Stimulated activated CD4-positive, alpha-beta T cell treated with anti-CD3 and anti-CD28 coated beads, Interleukin-2, amount 100 ng/mL, for 24 hours (primary cell): Measurements from ENCODE around the gene STK40.

ENCODE experiments used
- DNase-seq, 2 donors: peaks; one replicate each; pipeline ENCODE4 v3.0.0-alpha.2; 2020

Gene STK40

DNA sequence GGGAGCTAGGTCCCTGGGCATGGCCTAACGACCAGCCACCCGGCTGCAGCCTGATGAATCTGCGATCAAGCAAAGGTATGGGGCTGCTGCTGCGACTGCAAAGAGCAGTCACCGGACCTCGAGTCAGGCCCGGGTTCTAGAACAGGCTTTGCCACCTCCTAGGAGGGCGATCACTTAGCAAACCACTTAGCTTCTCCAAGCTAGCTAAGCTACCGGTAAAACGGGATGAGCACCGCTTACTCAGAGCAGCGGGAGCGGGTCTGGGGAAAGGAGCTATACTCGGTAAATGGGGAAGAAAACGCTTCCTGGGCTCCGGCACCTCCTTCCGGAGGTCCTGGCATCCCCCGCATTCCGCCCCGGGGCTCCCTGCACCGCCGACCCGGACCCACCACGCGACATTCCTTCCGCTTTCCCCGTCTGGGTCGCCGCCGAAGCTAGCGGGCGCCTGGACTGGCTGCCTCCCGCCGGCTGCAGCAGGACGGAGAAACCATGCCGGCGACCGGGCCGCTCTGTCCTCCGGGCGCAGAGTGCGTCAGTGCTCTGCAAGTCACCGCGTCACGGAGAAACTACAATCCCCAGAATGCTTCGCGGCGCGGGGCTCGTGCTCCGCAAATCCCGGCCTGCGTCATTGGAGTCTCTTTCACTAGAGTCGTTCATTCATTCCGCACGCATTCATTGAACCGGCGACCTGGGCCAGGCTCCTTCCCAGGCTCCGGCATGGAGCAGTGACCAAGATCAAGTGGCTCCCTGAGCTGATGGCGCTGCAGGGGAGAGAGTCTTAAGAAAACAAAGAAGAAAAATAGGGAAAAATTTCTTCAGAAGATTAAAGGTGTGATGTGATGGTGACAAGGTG lies 11.9 kb upstream of the STK40 start, which contains the start of gene LSM10:
Gene LSM10, minus strand, starts transcription at position 531 of the 853 bp plus-strand sequence. CDS start 3,779 bp downstream, outside the sequence.
- peak; percentile 90 to 94 for DNase-seq

GRCh38 chr1:36397083-36397377 lies 11.3 kb upstream of the STK40 start:
- no peak for DNase-seq

GRCh38 chr1:36396359-36396758 lies 10.6 kb upstream of the STK40 start:
- no peak for DNase-seq

DNA sequence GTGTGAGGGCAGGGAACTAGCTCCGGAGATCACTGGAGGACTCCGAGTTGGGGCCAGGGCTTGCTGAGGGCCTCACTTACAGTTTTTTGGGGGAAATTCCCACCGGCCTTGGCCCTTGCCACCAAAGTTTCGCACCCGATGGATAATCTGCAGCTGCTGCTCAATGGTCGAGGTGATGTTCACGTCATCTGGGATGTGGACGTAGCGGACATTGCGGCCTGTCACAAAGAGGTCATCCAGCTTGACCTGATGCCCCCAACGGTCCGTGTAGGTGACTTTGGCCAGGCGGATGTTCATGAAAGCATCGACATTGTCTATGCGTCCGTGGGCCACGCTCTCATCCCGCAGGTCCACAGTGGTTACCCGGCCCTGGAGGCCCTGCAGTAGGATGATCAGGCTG lies 8.0 kb upstream of the STK40 start:
- no peak for DNase-seq

DNA sequence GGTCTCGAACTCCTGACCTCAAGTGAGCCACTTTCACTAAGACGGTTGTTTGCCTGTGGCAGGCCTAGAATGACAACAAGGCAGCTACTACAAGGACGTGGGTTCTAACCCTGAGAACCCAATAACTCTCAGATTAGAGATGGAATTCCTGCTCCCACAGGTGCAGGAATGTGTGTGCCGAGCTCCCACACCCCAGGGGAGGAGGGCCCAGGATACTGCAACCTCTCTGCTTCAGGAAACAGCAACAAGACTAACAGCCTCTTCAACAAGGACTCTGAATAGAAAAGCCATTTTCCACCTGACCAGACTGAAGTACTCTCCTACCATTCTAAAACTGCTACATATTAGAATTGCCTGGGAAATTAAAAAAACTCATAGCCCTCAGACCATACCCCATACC lies 7.1 kb upstream of the STK40 start:
- no peak for DNase-seq

DNA sequence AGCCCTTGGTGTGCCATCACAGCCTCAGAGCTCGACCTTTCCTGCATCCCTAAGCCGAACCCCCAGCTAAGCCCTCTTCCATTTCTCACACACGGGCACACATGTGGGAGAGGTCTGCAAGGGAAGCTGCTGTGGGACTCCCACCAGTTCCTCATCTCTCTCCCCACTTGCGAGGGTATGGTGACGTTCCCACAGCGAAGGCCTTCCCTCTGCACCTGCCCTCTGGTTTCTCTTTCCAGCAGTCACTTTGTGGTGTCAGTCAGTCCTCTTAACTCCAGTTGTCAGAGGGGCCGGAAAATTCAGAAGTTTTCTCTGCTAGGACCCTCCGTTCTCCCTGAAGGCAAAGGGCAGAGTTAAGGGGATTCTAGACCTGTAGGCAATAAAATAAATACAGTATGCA lies 5.5 kb upstream of the STK40 start:
- no peak for DNase-seq

DNA sequence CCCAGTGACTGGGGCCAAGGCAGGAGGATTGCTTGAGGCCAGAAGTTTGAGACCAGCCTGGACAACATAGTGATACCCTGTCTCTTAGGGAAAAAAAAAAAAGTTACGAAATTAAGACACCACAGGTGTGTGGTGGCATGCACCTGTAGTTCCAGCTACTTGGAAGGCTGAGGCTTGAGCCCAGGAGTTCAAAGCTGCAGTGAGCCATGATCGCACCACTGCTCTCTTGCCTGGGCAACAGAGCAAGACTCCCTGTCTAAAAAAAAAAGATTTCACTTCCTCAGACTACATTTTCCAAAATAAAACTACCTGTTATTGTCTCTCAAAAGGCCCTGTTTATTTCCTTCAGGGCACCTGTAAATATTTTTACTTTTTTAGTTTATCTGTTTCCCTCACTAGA lies 4.7 kb upstream of the STK40 start:
- DNase-seq, result no peak

GRCh38 chr1:36389999-36390398 lies 4.3 kb upstream of the STK40 start:
- DNase-seq, result no peak

- DNase-seq, result no peak
These were observed 3.5 kb upstream of the STK40 start for GRCh38 chr1:36389261-36389660.

DNA sequence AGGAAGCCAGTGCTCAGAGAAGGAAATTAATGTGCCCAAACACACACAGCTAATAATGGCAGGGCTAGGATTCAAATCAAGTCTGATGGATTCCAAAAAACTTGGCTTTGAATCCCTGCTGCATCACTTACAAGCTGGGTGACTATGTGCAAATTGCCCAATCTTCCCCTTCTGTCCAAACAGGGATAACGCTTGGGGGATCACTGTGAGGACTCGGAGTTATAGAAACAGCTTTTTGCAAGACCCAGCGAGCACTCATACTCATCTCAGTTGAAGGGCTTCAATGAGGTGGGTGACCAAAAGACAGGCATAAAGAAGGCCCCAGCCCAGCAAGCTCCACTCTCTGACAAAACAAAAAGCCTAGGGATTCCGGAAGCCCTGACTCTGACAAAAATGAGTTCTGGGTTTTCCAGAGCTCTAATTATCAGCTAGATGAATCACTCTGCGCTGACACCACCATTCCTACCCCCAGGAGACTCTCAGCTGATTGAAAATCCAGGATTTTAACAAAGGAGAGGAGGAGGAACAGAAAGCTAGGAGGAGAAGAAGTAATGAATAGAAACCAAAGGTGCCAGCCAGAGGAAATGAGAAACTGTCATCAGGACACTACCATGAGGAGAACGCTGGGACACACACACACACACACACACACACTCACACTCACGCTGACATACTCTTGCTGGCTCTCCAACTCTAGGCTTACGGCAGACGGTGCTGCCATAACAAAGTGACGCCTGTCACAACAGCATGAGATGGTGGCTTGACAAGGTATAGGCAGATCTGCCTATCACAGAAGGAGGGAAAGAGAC lies 1.6 kb upstream of the STK40 start:
- no peak for DNase-seq

DNA sequence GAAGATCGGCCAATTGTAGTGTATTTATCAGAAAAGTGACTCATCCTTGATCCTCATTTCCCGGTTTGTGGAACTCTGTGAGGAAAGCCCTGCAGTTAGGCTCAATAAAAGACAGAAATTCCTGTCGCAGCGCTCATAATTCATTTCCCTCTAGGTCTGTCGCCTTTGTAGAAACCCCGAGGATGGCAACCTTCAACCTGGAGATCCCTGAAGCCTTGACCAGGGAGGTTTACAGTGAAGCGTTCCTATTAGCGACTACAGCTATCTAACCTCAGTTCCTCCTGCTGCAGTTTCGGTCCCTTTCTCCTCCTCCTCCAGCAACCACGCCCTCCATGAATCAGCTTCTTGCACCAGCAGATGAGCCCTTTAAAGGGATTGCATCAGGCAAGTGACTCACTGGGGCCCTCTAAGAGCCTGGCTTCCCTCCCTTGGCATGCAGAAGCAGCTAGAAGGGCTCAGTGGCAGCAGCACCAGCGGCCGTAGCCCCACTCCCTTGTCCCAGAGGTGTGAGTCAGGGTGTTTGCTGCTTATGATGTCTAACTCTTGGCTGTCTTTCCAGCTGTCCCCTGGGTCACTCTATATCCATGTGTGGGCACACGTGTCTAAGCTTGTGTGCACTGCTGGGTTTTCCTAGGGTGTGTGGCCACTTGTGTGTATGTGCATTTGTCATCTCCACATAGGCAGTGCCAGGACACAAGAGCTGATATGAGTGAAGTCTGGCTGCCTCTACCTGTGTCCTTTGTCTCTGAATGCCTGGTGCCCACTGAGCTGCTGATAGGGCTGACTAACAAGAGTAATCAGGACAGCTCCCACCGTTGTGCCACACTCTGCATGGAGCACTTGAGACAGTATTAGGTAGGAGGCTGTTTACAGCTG lies 779 bp upstream of the STK40 start:
- peak; percentile 86 to 92 for DNase-seq

DNA sequence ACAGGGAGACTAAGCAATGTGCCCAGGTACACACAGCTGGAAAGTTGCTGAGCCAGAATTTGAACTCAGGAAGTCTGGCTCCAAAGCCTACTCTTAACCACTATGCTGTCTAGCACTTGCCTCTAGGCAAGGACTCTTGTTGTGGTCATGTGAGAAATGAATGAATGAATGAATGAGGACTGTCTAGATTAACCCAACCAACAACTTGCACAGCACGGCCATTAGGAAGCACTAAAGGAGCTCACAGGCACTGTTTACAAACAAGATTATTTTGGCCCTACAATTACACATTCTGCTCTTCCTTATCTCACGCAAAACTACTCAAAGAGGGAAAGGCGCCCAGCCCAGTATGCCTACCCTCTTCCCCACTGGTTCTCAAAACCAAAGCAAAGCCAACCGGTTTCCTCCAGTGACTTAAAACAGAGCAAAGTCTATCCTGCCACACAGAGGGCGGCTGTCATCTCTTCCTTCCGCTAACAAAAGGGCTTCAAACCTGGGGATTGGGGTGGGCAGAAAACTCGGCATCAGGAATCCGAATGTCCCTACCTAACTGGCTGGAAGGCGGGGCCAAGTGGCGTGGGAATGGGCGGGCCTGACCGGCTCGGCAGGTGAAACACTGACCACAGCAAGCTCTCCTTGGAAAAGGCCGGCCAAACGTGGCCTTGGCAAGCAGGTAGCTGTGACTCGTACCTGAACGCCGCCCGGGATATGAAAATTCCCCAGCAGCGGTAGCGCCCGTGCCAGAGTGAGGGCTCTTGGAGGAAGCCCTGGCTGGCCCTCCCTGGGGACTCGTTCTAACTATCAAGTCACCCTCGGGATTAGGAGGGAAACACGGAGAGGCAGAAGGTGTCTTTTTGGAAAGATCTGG lies 948 bp downstream of the STK40 start:
- DNase-seq, result peak; percentile 37 to 44

GRCh38 chr1:36383240-36383639 lies 2.5 kb downstream of the STK40 start:
- DNase-seq, result no peak

DNA sequence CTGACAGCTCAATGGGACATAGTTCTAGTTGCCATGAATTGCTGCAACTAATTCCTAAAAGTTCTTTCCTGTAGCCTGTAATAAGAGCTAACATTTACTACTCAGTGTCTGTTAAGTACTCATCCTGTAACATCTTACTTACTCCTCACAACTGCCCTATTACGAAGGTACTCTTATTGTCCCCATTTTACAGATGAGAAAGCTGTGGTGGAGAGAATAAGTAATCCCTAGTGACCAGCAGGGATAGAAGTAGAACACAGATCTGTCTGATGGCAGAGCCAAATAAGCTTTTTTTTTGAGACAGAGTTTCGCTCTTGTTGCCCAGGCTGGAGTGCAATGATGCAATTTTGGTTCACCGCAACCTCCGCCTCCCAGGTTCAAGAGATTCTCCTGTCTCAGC lies 3.1 kb downstream of the STK40 start:
- DNase-seq, result no peak

- DNase-seq, result no peak
These were observed 3.5 kb downstream of the STK40 start for GRCh38 chr1:36382231-36382630.

DNA sequence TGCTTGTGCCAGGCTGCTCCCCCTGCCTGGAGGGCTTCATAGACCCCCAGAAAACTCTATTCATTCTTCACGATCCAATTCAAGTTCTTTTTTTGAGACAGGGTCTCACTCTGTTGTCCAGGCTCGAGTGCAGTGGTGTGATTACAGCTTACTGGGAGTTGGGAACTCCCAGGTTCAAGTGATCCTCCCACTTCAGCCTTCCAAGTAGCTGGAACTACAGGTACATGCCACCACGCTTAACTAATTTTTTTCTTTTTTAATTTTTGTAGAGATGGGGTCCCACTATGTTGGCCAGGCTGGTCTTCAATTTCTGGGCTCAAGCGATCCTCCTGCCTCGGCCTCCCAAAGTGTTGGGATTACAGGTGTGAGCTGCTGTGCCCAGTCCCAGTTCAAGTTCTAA lies 4.3 kb downstream of the STK40 start:
- DNase-seq, result no peak

- no peak for DNase-seq
These were observed 4.9 kb downstream of the STK40 start for GRCh38 chr1:36380782-36381181.

GRCh38 chr1:36380143-36380619 lies 5.5 kb downstream of the STK40 start:
- no peak for DNase-seq

DNA sequence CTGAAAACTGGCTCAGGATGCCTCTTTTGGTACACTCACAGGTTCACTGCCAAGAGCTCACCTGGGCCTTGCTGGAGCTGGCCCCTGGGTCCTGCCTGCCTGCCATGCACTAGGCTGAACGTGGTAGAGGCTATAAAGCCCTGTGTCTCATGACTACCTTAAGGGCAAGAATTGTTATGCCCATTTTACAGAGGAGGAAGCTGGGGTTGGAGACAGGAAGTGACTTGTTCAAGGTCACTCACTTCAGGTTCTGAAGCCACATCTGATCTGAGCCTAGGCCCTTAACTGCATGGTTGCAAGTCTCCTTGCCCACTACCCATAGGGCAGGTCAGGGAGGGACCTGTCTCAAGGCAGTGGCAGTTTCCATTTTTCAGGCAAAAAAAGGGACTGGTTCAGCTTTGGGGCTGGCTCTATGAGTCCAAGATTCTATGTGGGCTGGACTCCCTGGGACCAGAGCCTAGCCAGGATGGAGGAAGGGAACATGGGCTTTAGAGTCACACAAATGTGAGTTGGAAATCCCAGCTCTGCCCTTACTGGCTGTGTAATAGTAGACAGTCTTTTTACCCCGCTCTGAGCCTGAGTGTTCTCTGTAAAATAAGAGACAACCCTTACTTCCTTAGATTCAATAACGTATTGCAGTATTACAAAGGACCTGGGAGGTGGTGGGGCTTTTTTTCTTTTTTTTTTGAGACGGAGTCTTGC lies 7.8 kb downstream of the STK40 start:
- no peak for DNase-seq

DNA sequence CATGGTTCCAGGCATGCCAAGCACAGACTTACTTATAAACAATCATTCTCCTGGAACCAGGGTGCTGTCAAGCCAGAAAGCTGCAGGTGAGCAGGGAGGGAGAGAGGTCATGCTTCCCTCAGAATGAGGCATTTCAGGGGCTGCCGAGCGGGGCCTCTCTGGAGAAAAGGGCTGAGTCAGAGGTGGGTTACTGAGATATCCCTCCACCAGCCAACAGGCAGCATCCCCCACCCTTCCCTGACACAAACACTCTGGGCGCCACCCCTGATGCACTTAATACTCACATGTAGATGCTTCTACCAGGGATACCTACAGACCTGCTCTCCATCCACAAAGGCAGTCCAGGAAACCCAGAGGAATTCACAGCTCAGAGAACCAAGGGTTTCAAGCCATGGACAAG lies 13.1 kb downstream of the STK40 start:
- DNase-seq, result no peak

DNA sequence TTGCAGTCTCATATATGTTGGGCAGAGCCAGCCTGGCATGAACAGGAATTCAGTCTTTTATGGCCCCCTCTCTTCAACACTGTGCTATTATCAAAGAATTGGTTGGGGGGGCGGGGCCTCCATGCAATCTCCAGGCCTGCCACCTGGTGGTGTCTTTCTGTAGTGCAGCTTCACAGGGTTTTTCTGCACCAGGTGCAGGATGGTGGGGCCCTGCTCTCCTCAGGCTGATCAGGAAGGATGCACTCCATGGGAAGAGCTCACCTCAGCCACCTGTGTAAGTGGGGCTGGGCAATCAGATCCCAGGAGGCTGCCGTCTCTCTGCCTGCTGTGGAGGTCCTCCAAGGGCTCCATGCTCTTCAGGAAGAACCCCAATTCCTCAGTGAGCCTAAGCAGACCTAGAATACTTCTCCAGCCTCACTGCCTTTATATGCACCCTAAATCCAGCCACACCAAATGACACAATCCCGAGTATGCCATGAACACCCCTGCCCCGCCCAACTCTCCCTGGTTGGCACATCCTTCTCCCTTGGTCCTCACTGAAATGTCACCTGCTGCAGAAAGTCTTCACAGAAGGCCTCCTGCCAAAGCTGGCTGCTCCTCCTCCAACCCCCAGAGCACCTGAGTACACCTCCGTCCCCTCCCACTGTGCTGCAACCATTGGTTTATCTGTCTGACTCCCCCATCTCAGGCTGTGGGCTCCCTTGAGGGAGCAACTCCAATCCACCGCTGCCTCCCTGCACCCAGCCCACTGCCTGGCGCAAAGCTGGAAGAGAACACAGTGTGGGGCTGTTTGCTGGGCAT lies 16.5 kb downstream of the STK40 start:
- peak; percentile 90 to 93 for DNase-seq
